Embryonic facial prominence (tissue), 1 donor: Measurements from ENCODE around the gene SSR1.

ENCODE experiments used
- DNase-seq: peaks from one replicate; pipeline ENCODE4 v3.0.0-alpha.2; 2016; ENCODE audit errors: extremely low spot score

SSR1 gene

GRCh38 chr6:7258231-7258763 lies 54.7 kb downstream of the SSR1 start:
- no peak for DNase-seq

GRCh38 chr6:7257521-7258230 lies 55.3 kb downstream of the SSR1 start:
- DNase-seq: no peak

DNA sequence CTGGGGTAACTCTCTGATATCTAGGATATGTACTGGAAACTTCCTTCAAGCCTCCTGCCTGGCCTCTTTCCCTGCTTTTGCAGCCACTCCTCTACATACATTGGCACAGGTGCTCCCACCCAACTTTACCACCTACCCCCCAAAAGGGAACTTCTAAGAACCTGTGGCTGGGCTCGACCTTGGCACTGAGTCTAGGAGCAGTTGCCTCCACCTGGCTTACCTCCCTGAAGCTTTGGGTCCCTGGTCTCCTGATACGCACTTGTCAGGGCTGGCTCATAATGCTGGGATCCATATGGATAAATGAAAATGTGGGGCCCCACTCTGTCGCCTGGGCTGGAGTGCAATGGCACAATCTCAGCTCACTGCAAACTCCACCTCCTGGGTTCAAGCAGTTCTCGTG lies 56.2 kb downstream of the SSR1 start:
- DNase-seq: no peak

DNA sequence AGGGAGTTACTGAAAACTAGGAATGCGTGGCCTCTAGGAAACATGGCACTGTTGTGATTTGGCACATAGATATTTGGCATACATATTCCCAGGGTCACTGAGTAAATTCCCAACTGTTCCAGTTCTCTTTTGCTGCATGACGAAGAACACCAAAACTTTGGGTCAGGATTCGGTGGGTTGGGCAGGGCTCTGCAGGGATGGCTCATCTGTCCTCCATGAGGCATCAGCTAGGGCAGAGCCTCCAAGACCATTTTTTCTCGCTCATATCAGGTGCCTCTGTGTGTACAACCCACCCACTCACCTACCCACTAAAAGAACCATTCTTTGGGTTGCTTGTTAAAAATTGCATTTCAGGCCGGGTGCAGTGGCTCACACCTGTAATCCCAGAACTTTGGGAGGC lies 57.1 kb downstream of the SSR1 start:
- DNase-seq: no peak

GRCh38 chr6:7254980-7255835 lies 57.8 kb downstream of the SSR1 start:
- no peak for DNase-seq

DNA sequence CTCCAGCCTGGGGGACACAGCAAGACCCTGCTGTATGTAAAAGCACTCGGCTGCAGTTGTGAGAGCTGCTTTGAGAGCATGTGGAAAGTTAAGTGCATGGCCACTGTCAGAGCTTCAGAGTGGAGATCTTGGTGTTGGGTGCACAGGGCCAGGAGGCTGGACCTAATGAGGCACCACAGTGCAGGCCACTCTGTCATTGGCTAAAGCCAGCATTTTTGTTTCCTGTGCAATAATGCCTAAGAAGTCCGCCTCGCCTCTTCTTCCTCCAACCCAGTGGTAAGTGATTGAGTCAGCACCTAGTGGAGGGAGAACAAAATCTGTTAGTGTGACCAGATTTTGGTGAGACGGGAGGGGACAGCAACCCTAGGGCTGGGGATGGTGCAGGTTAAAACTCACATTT lies 60.6 kb downstream of the SSR1 start:
- DNase-seq: no peak

DNA sequence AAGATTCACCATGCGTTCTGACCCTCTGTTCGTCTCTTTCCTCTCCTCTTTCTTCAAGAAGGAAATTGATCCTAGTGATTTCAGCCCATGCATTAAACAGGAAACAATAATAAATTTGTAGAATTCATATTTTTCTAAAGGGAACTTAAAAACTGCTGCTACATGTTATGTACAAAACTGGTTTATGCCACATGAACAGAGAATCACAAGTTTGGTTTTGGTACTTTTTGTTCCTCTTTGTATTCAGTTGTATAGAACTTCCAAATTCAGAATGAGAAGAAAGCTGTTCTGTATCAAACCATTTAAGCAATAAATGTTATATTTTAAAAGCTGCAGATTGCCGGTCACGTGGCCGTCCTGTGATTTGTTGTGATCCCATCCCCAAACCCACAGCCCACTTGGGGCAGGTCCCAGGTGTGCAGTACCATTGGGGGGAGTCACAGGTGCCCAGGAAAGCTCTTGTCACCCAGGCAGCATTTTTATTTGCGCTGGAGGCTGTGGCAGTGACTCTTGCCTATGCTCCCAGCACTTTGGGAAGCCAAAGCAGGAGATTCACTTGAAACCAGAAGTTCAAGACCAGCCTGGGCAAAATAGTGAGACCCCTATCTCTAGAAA lies 61.2 kb downstream of the SSR1 start:
- DNase-seq: no peak

DNA sequence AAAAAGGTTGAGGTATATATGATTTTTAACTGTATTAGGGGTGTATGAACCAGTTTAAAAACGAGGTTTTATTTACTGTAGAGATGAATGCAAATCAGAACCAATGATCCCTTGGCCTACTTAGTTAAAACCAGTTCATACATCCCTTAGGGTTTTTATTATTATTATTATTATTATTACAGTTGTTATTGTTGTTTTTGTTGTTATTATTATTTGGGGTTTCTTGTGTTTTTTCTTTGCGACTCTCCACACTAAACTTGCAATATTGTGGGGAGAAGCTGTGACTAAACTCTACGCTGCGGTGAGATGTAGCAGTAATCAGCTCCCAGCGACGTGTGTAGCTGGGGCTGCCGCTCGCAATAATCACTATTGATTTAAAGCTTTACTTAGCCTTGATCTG lies 62.2 kb downstream of the SSR1 start:
- DNase-seq: no peak

DNA sequence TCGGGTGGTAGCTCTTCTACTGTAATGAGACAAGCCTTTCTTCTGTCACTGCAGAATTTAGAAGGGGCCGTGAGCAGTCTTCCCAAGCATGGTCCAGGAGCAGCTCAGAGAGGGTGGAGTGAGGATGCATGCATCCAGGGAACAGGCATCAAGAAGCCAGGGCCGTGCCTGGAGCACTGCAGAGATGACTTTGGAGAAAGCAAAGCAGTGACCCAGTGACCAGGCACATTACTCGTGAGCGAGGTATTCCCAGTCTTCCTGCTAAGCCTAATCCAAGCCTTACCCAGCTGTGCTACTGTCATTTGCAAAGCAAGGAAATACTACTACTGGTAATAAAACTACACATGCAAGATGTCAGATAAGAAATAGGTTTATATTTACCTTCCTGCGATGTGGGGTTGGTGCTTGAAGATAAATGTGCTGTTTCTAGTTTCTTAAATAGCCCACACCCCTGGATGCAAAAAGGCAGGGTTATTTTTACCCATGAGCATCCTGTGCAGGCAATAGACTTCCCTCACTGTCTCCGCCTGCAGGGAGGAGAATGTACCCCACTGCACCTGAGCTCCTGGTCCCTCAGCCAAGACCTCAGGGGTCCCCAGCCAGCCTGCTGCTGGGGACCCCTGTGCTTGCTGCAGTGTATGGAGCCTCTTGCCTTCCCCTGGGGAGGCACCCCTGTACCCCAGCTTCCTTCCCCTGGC lies 62.9 kb downstream of the SSR1 start:
- DNase-seq: no peak

DNA sequence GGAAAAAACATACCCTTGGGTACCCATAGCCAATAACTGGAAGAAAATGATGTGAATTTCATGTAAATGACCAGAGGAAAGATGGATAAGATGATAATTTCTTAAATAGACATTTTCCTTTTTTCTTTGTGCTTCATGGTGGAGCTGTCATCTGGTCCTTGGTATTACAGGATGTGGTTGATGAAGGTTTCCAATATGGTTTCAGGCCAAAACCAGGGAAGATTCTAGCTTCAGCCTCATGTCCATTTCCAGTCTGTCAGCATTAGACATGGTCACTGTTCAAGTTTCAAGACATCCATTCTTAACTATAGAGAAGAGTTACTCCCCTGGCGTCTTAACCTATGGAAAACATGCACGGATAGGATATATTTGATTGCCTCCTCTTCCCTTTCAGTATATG lies 63.6 kb downstream of the SSR1 start:
- DNase-seq: no peak

DNA sequence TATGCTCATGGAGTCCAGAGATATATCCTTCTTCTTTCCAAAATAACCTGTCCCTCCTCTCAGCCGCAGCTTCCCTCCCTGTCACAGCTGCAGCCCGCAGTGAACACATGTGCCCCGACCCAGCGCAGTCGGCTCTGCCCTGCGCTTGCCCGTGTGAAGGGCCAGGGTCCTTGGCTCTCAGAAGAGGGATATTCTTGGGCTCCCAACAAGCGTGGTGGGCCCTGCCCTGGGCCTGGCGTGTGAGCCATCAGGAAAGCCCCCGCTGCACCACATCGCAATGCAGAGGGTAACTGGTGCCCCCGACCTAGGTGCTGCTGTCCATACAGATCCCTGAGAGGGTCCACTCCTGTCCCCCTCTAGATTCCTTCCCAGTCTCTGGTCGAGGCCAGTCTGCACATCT lies 65.2 kb downstream of the SSR1 start:
- no peak for DNase-seq

DNA sequence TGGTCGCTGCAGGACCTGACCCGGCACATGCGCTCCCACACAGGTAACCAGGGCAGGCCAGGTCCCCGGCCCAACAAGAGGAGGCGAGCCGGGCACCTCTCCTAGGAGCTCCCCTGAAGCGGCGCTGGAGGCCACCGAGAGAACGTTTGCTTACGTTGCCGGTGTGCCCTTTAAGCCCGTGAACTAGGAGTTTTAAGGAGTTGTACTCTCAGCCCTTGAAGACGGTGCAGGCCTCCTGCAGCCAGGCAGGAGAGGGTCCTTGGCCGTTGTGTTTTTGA lies 65.9 kb downstream of the SSR1 start:
- no peak for DNase-seq

GRCh38 chr6:7246401-7247178 lies 66.4 kb downstream of the SSR1 start:
- no peak for DNase-seq

DNA sequence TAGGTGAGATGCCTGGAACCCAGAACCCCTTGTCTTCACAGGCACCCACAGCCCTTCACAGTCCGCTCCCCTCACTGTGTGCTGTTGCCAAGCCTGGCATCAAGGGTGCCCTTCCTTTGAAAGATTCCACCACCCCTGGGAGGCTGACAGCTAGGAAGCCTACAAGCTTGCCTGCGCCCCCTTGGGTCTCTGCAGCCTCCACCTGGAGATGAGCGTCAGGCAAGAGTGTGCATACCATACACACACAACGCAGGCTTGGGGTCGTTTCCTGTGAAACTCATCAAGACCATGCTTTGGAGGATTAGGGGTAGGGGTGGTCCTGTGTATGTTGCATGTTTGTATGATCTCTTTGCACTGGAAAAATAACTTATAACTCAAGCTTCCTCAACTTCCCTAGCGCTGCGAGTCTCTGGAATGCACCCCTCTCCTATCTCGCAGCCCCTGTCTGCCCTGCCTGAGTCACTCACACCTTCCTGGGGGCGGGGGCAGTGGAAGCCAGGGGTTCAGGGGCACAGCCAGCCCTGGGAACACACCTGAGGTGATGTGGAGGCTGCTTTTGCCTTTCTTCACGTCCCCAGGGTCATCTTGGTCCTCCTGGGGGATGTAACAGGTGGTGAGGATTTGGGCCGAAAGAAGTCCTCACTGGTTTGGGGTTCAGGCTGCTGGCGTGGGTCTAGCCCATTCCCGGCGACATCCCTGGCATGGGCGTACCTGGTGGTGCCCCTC lies 67.2 kb downstream of the SSR1 start:
- no peak for DNase-seq

DNA sequence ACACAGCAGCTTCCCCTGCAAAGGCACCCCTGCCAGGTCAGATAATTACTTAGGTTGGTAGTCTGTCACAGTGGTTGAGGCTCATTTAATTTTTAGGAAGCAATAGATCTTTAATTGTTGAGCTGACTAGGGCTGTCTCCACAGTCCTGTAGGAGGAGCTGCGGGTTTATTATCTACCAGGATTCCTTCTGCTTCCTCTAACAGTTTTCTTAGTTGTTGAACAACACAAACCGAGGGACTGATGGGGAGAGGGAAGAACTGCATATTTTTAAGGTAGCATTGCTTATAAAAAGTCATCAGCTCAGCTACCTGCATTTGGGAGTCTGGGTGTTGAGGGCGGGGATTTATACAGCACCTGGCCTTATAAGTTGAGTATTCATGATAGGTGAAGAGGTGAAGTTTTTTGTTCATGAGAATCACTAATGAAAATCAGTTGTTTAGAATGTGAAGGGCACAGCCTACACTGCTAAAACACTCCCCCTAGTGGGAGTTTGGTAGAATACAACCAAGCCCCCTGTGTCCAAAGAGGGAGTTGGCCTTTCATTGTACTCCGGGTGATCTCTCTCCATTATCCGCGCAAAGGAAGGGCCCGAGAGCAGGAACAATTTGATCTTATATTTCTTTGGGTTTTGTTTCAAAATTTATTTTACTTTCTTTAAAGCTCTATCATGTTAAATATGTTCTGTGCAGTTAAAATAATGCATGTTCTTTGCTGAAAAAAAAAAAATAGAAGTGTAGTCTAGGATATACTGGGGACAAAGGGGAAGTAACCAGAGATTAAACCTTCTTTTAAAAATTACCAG lies 69.6 kb downstream of the SSR1 start:
- no peak for DNase-seq

DNA sequence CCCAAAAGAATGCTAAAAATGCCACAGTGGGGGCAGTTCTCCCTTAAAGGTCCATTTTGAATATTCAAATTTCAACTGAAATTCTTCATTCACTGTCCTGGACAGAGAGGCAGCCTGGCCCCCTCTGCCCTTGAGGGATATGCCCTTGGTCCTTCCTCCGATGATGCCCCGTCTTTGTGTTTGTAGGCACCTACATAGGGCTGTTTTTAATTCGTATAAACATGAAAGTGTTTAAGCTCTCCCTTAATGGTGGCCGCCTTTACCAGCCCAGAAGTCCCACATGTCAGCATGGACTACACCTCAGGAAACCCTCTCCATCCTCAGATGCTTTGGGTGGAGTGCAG lies 70.2 kb downstream of the SSR1 start:
- no peak for DNase-seq

GRCh38 chr6:7241709-7242645 lies 71.0 kb downstream of the SSR1 start:
- no peak for DNase-seq

DNA sequence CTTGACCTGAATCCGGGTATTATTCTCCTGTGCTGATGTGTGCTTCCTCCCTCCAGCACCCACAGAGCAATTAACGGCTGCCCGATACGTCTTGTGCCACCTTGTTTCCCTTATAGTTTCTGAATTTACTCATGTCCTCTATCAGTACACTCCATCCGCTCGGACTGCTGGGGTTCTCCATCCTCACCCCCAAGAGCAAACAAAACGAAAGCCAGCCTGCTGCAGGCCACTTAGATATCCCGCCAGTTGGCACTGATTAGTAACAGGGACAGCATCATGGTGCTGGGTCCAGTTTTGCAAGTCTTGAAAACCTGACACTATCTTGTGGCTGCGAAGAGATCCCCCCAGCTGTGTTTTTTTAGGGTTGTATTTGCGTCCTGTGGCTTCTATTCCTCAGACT lies 71.8 kb downstream of the SSR1 start:
- no peak for DNase-seq

DNA sequence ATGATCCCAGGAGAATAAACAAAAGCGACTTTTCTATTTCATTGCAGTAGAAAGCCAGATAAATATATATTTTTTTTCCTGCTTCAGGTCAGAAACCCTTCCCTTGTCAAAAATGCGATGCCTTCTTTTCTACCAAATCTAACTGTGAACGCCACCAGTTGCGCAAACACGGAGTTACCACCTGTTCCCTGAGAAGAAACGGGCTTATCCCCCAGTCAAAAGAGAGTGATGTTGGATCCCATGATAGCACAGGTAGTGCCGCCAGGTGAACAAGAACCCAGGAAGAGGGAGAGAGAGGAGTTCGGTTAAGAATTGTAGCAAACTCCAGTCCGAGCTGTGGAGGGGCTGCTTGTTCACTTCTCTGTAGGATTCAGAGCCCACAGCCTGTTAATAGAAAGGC lies 72.6 kb downstream of the SSR1 start:
- no peak for DNase-seq
